MCF 10A (cell line): Measurements from ENCODE around the gene TRMT11. TPM values are rescaled to one million over a fixed set of nuclear protein-coding genes. Genes with fewer than 3 reads are reported as not detected.
"Not testable (repeated sequence)": the region's sequence is repeated elsewhere in the genome, so short reads cannot be mapped to it uniquely, and the experiment has no call there.

Experiments
- BruUV-seq: library from RNA; stranded (reverse); fragments of 400-500 nt; replicated peaks from 2 replicates; lab custom pipeline; 2021; lab: Mats Ljungman, UMichigan
- CTCF ChIA-PET: fragments of 300-600 bp; sonication (Branson Sonifier 250); formaldehyde crosslinking; extraction: SDS; loops from one replicate; lab custom pipeline; 2021; ENCODE audit warnings: antibody characterized with exemption, inconsistent platforms; lab: Yijun Ruan, JAX
- POLR2A ChIA-PET: fragments of 300-600, 350-650 bp; sonication (Branson Sonifier 250); formaldehyde crosslinking; extraction: SDS; loops from one replicate; lab custom pipeline; 2020; ENCODE audit warnings: antibody characterized with exemption, inconsistent platforms; lab: Yijun Ruan, JAX
- DNase-seq: peaks from one replicate; pipeline ENCODE4 v3.0.0-alpha.2; 2018; ENCODE audit not compliant: unreplicated experiment
- H3K27ac Mint-ChIP-seq: one replicate; pipeline ENCODE4 v1.8.0; 2022; ENCODE audit warnings: mild to moderate bottlenecking, low read depth, mixed read lengths; ENCODE audit not compliant: unreplicated experiment
- H3K27me3 Mint-ChIP-seq: one replicate; pipeline ENCODE4 v1.8.0; 2022; ENCODE audit warnings: mixed read lengths; ENCODE audit not compliant: insufficient read depth, unreplicated experiment
- H3K36me3 Mint-ChIP-seq: one replicate; pipeline ENCODE4 v1.8.0; 2022; ENCODE audit warnings: mild to moderate bottlenecking, moderate library complexity, mixed read lengths; ENCODE audit not compliant: insufficient read depth, unreplicated experiment
- H3K4me1 Mint-ChIP-seq: one replicate; pipeline ENCODE4 v1.8.0; 2022; ENCODE audit warnings: mixed read lengths; ENCODE audit not compliant: insufficient read depth, unreplicated experiment
- H3K4me3 Mint-ChIP-seq: one replicate; pipeline ENCODE4 v1.8.0; 2022; ENCODE audit warnings: mild to moderate bottlenecking, moderate library complexity, mixed read lengths; ENCODE audit not compliant: unreplicated experiment
- H3K9me3 Mint-ChIP-seq: one replicate; pipeline ENCODE4 v1.8.0; 2022; ENCODE audit warnings: mixed read lengths; ENCODE audit not compliant: unreplicated experiment
- CTCF ChIP-seq: fragments of 200-600 bp; IDR thresholded peaks from one replicate; pipeline ENCODE4 v1.8.0; 2022; ENCODE audit warnings: antibody characterized with exemption, mild to moderate bottlenecking; ENCODE audit not compliant: unreplicated experiment
- intact Hi-C: fragments of 100-400 bp; cut with micrococcal nuclease; formaldehyde crosslinking; loops from 2 replicates; pipeline ENCODE4 v1.14.1; 2022
- total RNA-seq: library from RNA; stranded (reverse); gene quantifications from 2 replicates; pipeline ENCODE4 v1.2.3, GENCODE V29; 2022

Gene TRMT11
- total RNA-seq, 1 experiment from 2014 or later, result 32.5 TPM

GRCh38 chr6:125970760-125971159 is 15.6 kb upstream of the TRMT11 start:
- POLR2A ChIA-PET, result interaction anchor here (1.3 to 2.0 kb wide), 5 partner anchors 10 to 190 kb away, joined by 4 to 13 read pairs (median 6); partner anchors contain the start of genes NCOA7 and TRMT11
- intact Hi-C loops, result loop anchor here (5.0 kb wide), 1 partner anchor 188 kb away; no protein-coding TSS in a partner anchor
- Mint-ChIP-seq H3K36me3 (peaks cover 31% of the 10 kb centered on the region), H3K9me3 (no peaks in the 10 kb centered on the region), H3K4me3 (no peak overlapping the region), H3K27ac (no peak overlapping the region), H3K4me1 (peaks cover 5% of the 10 kb centered on the region), H3K27me3 (no peaks in the 10 kb centered on the region)
- TF ChIP-seq CTCF, result no peak
- BruUV-seq, result no TSS peak
- DNase-seq, result no peak
- CTCF ChIA-PET, result interaction anchor here (0.5 to 4.9 kb wide), 16 partner anchors 14 to 661 kb away, joined by 3 to 34 read pairs (median 4); partner anchors contain the start of gene HINT3

- CTCF ChIA-PET, result interaction anchor here (0.6 to 4.8 kb wide), 6 partner anchors 8 to 183 kb away, joined by 3 to 57 read pairs (median 22); partner anchors contain the start of genes HINT3 and NCOA7
- H3K4me3 Mint-ChIP-seq, BruUV-seq, POLR2A ChIA-PET, H3K27ac Mint-ChIP-seq, H3K4me1 Mint-ChIP-seq, DNase-seq, H3K9me3 Mint-ChIP-seq, H3K27me3 Mint-ChIP-seq: not testable (repeated sequence)
- peaks cover 27% of the 10 kb centered on the region for H3K36me3 Mint-ChIP-seq
- intact Hi-C loops, result loop anchor here (5.0 kb wide), 1 partner anchor 190 kb away; no protein-coding TSS in a partner anchor
These were observed 13.9 kb upstream of the TRMT11 start for GRCh38 chr6:125972478-125972877.

- H3K9me3 Mint-ChIP-seq, result no peaks in the 10 kb centered on the region
- BruUV-seq, result no TSS peak
- TF ChIP-seq CTCF, result peak; percentile 44
- intact Hi-C loops, result loop anchor here (1.0 to 5.0 kb wide), 4 partner anchors 86 to 660 kb away; no protein-coding TSS in a partner anchor
- H3K36me3 Mint-ChIP-seq, result peaks cover 14% of the 10 kb centered on the region
- H3K27ac Mint-ChIP-seq, result no peak overlapping the region
- no peak overlapping the region for H3K4me3 Mint-ChIP-seq
- ChIA-PET CTCF (interaction anchor here (0.6 to 4.8 kb wide), 39 partner anchors 9 to 694 kb away, joined by 3 to 57 read pairs (median 5); partner anchors contain the start of genes HINT3, NCOA7 and TRMT11), POLR2A (interaction anchor here (0.6 to 3.4 kb wide), 10 partner anchors 12 to 196 kb away, joined by 3 to 15 read pairs (median 4); partner anchors contain the start of genes NCOA7 and TRMT11)
- DNase-seq, result peak; percentile 66
- peaks cover 5% of the 10 kb centered on the region for H3K4me1 Mint-ChIP-seq
- H3K27me3 Mint-ChIP-seq, result no peaks in the 10 kb centered on the region
These were observed 12.0 kb upstream of the TRMT11 start for GRCh38 chr6:125974214-125974866.

GRCh38 chr6:125979101-125979500 is 7.2 kb upstream of the TRMT11 start:
- no peak for TF ChIP-seq CTCF
- peaks cover 13% of the 10 kb centered on the region for H3K36me3 Mint-ChIP-seq
- CTCF ChIA-PET, result interaction anchor here (0.6 kb wide), 1 partner anchor 175 kb away, joined by 3 read pairs; no protein-coding TSS in a partner anchor
- H3K27me3 Mint-ChIP-seq, result no peaks in the 10 kb centered on the region
- H3K4me1 Mint-ChIP-seq, result peaks cover 5% of the 10 kb centered on the region
- H3K9me3 Mint-ChIP-seq, result no peaks in the 10 kb centered on the region
- BruUV-seq, result no TSS peak
- intact Hi-C loops, result no loop called here
- DNase-seq, result no peak
- POLR2A ChIA-PET, result no interaction called here
- no peak overlapping the region for H3K4me3 Mint-ChIP-seq
- no peak overlapping the region for H3K27ac Mint-ChIP-seq
